ENCODE data around the gene TCF23. TPM values are rescaled to one million over a fixed set of nuclear protein-coding genes. Genes with fewer than 3 reads are reported as not detected.

TCF23 gene
- total RNA-seq, 1 donor from 2014 or later, result 0.52 TPM

- H3K4me1 ChIP-seq (ENCODE audit: control insufficient read depth in 3 of 3, insufficient read depth in 3 of 3, low read length in 3 of 3), result peaks cover 0 to 19% (median 3%) of the 10 kb centered on the region in 3 donors
- H3K4me3 ChIP-seq (ENCODE audit: low read length in 3 of 3), result no peak overlapping the region
- H3K36me3 ChIP-seq (ENCODE audit: control insufficient read depth in 3 of 3, insufficient read depth in 3 of 3, low read length in 3 of 3), result no peaks in the 10 kb centered on the region
- H3K27me3 ChIP-seq (ENCODE audit: control insufficient read depth in 3 of 3, insufficient read depth in 3 of 3, low read length in 3 of 3), result peaks cover 0 to 4% (median 0%) of the 10 kb centered on the region in 3 donors
- no peak overlapping the region for H3K27ac ChIP-seq (ENCODE audit: low read depth, low read length)
- no peak overlapping the region for H3K9ac ChIP-seq (ENCODE audit: low read depth in 1 of 3, low read length in 3 of 3)
- H3K9me3 ChIP-seq (ENCODE audit: control insufficient read depth in 3 of 3, low read length in 3 of 3), result no peaks in the 10 kb centered on the region
Observed at GRCh38 chr2:27152102-27152795, 3.4 kb downstream of the TCF23 start.

- peaks cover 0 to 4% (median 0%) of the 10 kb centered on the region in 3 donors for H3K27me3 ChIP-seq (ENCODE audit: control insufficient read depth in 3 of 3, insufficient read depth in 3 of 3, low read length in 3 of 3)
- no peak overlapping the region for H3K4me3 ChIP-seq (ENCODE audit: low read length in 3 of 3)
- no peak overlapping the region for H3K9ac ChIP-seq (ENCODE audit: low read depth in 1 of 3, low read length in 3 of 3)
- H3K27ac ChIP-seq (ENCODE audit: low read depth, low read length), result no peak overlapping the region
- H3K9me3 ChIP-seq (ENCODE audit: control insufficient read depth in 3 of 3, low read length in 3 of 3), result no peaks in the 10 kb centered on the region
- H3K4me1 ChIP-seq (ENCODE audit: control insufficient read depth in 3 of 3, insufficient read depth in 3 of 3, low read length in 3 of 3), result peaks cover 0 to 19% (median 3%) of the 10 kb centered on the region in 3 donors
- no peaks in the 10 kb centered on the region for H3K36me3 ChIP-seq (ENCODE audit: control insufficient read depth in 3 of 3, insufficient read depth in 3 of 3, low read length in 3 of 3)
Observed at GRCh38 chr2:27152796-27153464, 4.1 kb downstream of the TCF23 start.

- Histone ChIP-seq H3K27ac (ENCODE audit: low read depth, low read length) (no peak overlapping the region), H3K27me3 (ENCODE audit: control insufficient read depth in 3 of 3, insufficient read depth in 3 of 3, low read length in 3 of 3) (peaks cover 0 to 4% (median 0%) of the 10 kb centered on the region in 3 donors), H3K36me3 (ENCODE audit: control insufficient read depth in 3 of 3, insufficient read depth in 3 of 3, low read length in 3 of 3) (no peaks in the 10 kb centered on the region), H3K4me1 (ENCODE audit: control insufficient read depth in 3 of 3, insufficient read depth in 3 of 3, low read length in 3 of 3) (peaks cover 0 to 12% (median 0%) of the 10 kb centered on the region in 3 donors), H3K9ac (ENCODE audit: low read depth in 1 of 3, low read length in 3 of 3) (no peak overlapping the region), H3K4me3 (ENCODE audit: low read length in 3 of 3) (no peak overlapping the region), H3K9me3 (ENCODE audit: control insufficient read depth in 3 of 3, low read length in 3 of 3) (no peaks in the 10 kb centered on the region)
Observed at GRCh38 chr2:27154488-27154887, 5.7 kb downstream of the TCF23 start.

GRCh38 chr2:27155069-27155520 is 6.3 kb downstream of the TCF23 start:
- H3K9me3 ChIP-seq (ENCODE audit: control insufficient read depth in 3 of 3, low read length in 3 of 3), result no peaks in the 10 kb centered on the region
- no peak overlapping the region for H3K9ac ChIP-seq (ENCODE audit: low read depth in 1 of 3, low read length in 3 of 3)
- no peak overlapping the region for H3K27ac ChIP-seq (ENCODE audit: low read depth, low read length)
- H3K27me3 ChIP-seq (ENCODE audit: control insufficient read depth in 3 of 3, insufficient read depth in 3 of 3, low read length in 3 of 3), result peaks cover 0 to 4% (median 0%) of the 10 kb centered on the region in 3 donors
- peaks cover 0 to 5% (median 0%) of the 10 kb centered on the region in 3 donors for H3K4me1 ChIP-seq (ENCODE audit: control insufficient read depth in 3 of 3, insufficient read depth in 3 of 3, low read length in 3 of 3)
- no peaks in the 10 kb centered on the region for H3K36me3 ChIP-seq (ENCODE audit: control insufficient read depth in 3 of 3, insufficient read depth in 3 of 3, low read length in 3 of 3)
- no peak overlapping the region for H3K4me3 ChIP-seq (ENCODE audit: low read length in 3 of 3)

- Histone ChIP-seq H3K36me3 (ENCODE audit: control insufficient read depth in 3 of 3, insufficient read depth in 3 of 3, low read length in 3 of 3) (no peaks in the 10 kb centered on the region), H3K9me3 (ENCODE audit: control insufficient read depth in 3 of 3, low read length in 3 of 3) (no peaks in the 10 kb centered on the region), H3K9ac (ENCODE audit: low read depth in 1 of 3, low read length in 3 of 3) (no peak overlapping the region), H3K4me3 (ENCODE audit: low read length in 3 of 3) (no peak overlapping the region), H3K4me1 (ENCODE audit: control insufficient read depth in 3 of 3, insufficient read depth in 3 of 3, low read length in 3 of 3) (no peaks in the 10 kb centered on the region), H3K27me3 (ENCODE audit: control insufficient read depth in 3 of 3, insufficient read depth in 3 of 3, low read length in 3 of 3) (no peaks in the 10 kb centered on the region), H3K27ac (ENCODE audit: low read depth, low read length) (no peak overlapping the region)
Observed at GRCh38 chr2:27158468-27158867, 9.7 kb downstream of the TCF23 start.

GRCh38 chr2:27159271-27159670 is 10.5 kb downstream of the TCF23 start:
- H3K27ac ChIP-seq (ENCODE audit: low read depth, low read length), result no peak overlapping the region
- no peak overlapping the region for H3K9ac ChIP-seq (ENCODE audit: low read depth in 1 of 3, low read length in 3 of 3)
- H3K36me3 ChIP-seq (ENCODE audit: control insufficient read depth in 3 of 3, insufficient read depth in 3 of 3, low read length in 3 of 3), result no peaks in the 10 kb centered on the region
- no peaks in the 10 kb centered on the region for H3K27me3 ChIP-seq (ENCODE audit: control insufficient read depth in 3 of 3, insufficient read depth in 3 of 3, low read length in 3 of 3)
- H3K9me3 ChIP-seq (ENCODE audit: control insufficient read depth in 3 of 3, low read length in 3 of 3), result no peaks in the 10 kb centered on the region
- H3K4me1 ChIP-seq (ENCODE audit: control insufficient read depth in 3 of 3, insufficient read depth in 3 of 3, low read length in 3 of 3), result no peaks in the 10 kb centered on the region
- H3K4me3 ChIP-seq (ENCODE audit: low read length in 3 of 3), result no peak overlapping the region

GRCh38 chr2:27160191-27160590 is 11.4 kb downstream of the TCF23 start:
- Histone ChIP-seq H3K27ac (ENCODE audit: low read depth, low read length) (no peak overlapping the region), H3K36me3 (ENCODE audit: control insufficient read depth in 3 of 3, insufficient read depth in 3 of 3, low read length in 3 of 3) (no peaks in the 10 kb centered on the region), H3K4me3 (ENCODE audit: low read length in 3 of 3) (no peak overlapping the region), H3K9ac (ENCODE audit: low read depth in 1 of 3, low read length in 3 of 3) (no peak overlapping the region), H3K27me3 (ENCODE audit: control insufficient read depth in 3 of 3, insufficient read depth in 3 of 3, low read length in 3 of 3) (no peaks in the 10 kb centered on the region), H3K9me3 (ENCODE audit: control insufficient read depth in 3 of 3, low read length in 3 of 3) (no peaks in the 10 kb centered on the region), H3K4me1 (ENCODE audit: control insufficient read depth in 3 of 3, insufficient read depth in 3 of 3, low read length in 3 of 3) (no peaks in the 10 kb centered on the region)

- H3K36me3 ChIP-seq (ENCODE audit: control insufficient read depth in 3 of 3, insufficient read depth in 3 of 3, low read length in 3 of 3), result no peaks in the 10 kb centered on the region
- no peaks in the 10 kb centered on the region for H3K4me1 ChIP-seq (ENCODE audit: control insufficient read depth in 3 of 3, insufficient read depth in 3 of 3, low read length in 3 of 3)
- no peak overlapping the region for H3K27ac ChIP-seq (ENCODE audit: low read depth, low read length)
- H3K4me3 ChIP-seq (ENCODE audit: low read length in 3 of 3), result no peak overlapping the region
- H3K27me3 ChIP-seq (ENCODE audit: control insufficient read depth in 3 of 3, insufficient read depth in 3 of 3, low read length in 3 of 3), result no peaks in the 10 kb centered on the region
- no peaks in the 10 kb centered on the region for H3K9me3 ChIP-seq (ENCODE audit: control insufficient read depth in 3 of 3, low read length in 3 of 3)
- H3K9ac ChIP-seq (ENCODE audit: low read depth in 1 of 3, low read length in 3 of 3), result no peak overlapping the region
Observed at GRCh38 chr2:27162151-27163121, 13.6 kb downstream of the TCF23 start.

GRCh38 chr2:27164960-27165763 is 16.4 kb downstream of the TCF23 start:
- H3K9ac ChIP-seq (ENCODE audit: low read depth in 1 of 3, low read length in 3 of 3), result no peak overlapping the region
- H3K27me3 ChIP-seq (ENCODE audit: control insufficient read depth in 3 of 3, insufficient read depth in 3 of 3, low read length in 3 of 3), result no peaks in the 10 kb centered on the region
- H3K36me3 ChIP-seq (ENCODE audit: control insufficient read depth in 3 of 3, insufficient read depth in 3 of 3, low read length in 3 of 3), result no peaks in the 10 kb centered on the region
- H3K27ac ChIP-seq (ENCODE audit: low read depth, low read length), result no peak overlapping the region
- H3K9me3 ChIP-seq (ENCODE audit: control insufficient read depth in 3 of 3, low read length in 3 of 3), result no peaks in the 10 kb centered on the region
- no peak overlapping the region for H3K4me3 ChIP-seq (ENCODE audit: low read length in 3 of 3)
- H3K4me1 ChIP-seq (ENCODE audit: control insufficient read depth in 3 of 3, insufficient read depth in 3 of 3, low read length in 3 of 3), result peaks cover 0 to 6% (median 4%) of the 10 kb centered on the region in 3 donors

All from skeletal muscle tissue (tissue), 4 donors.